Mucosa of descending colon (tissue), 3 donors: Measurements from ENCODE around the gene NEK5. TPM values are rescaled to one million over a fixed set of nuclear protein-coding genes. Genes with fewer than 3 reads are reported as not detected.
A peak's percentile ranks its signal among the peaks of the same experiment; 100 is the strongest.

ENCODE experiments used
- ATAC-seq: fragments of 200-7000 bp; cut with Tn5 transposase; one replicate; pipeline ENCODE4 v1.9.1; 2020; ENCODE audit warnings: mild to moderate bottlenecking, moderate library complexity
- DNase-seq, 3 donors: peaks; one replicate each; pipeline ENCODE4 v3.0.0-alpha.2; 2020
- H3K36me3 ChIP-seq: fragments of 200-600 bp; one replicate; pipeline ENCODE4 v1.8.0; 2021; ENCODE audit warnings: low read depth, mild to moderate bottlenecking
- H3K4me1 ChIP-seq: fragments of 200-600 bp; one replicate; pipeline ENCODE4 v1.8.0; 2021; ENCODE audit warnings: low read depth, mild to moderate bottlenecking
- H3K4me3 ChIP-seq: fragments of 200-600 bp; one replicate; pipeline ENCODE4 v1.8.0; 2021; ENCODE audit warnings: mild to moderate bottlenecking
- H3K9me3 ChIP-seq: fragments of 200-600 bp; one replicate; pipeline ENCODE4 v1.8.0; 2021; ENCODE audit warnings: mild to moderate bottlenecking
- intact Hi-C, 2 donors: fragments of 100-400 bp; cut with DNase I in 1 of 2; cut with micrococcal nuclease in 1 of 2; formaldehyde crosslinking; loops; one replicate each; pipeline versions ENCODE4 v1.11.0 to v1.11.1; 2022; cut with DNase I, micrococcal nuclease
- total RNA-seq, 3 donors: library from RNA; stranded (reverse); fragmentation: NEBNext Ultra II Directional in 2 of 3; extraction: Animal tissue kit (Norgen Biotek cat#: 25700) in 2 of 3; gene quantifications; one replicate each; pipeline versions ENCODE4 v1.2.1 to v1.2.4, GENCODE V29; 2021 to 2023
- TF ChIP-seq, protein P1 (sequence below): fragments of 200-600 bp; IDR thresholded peaks from one replicate; pipeline ENCODE4 v1.8.0; 2022; ENCODE audit warnings: antibody characterized with exemption, mild to moderate bottlenecking
- donor health status: DM: no; HTN: no; CAD: no; lungs with moderate emphysema.
- donor health status: DM: no; HTN: no; CAD: no.
- donor health status: DM: no; HTN: yes; CAD: no.

Gene NEK5
- total RNA-seq, 3 donors from 2014 or later: 0.14 to 0.32 (median 0.29) TPM

GRCh38 chr13:52155177-52155576 lies 26.3 kb upstream of the NEK5 start:
- intact Hi-C loops: no loop called here
- Histone ChIP-seq H3K36me3 (no peaks in the 10 kb centered on the region), H3K9me3 (no peaks in the 10 kb centered on the region), H3K4me3 (no peak overlapping the region), H3K4me1 (peaks cover 12% of the 10 kb centered on the region)
- no peak for DNase-seq
- peak; percentile 37 for ATAC-seq
- TF ChIP-seq, protein P1, sequence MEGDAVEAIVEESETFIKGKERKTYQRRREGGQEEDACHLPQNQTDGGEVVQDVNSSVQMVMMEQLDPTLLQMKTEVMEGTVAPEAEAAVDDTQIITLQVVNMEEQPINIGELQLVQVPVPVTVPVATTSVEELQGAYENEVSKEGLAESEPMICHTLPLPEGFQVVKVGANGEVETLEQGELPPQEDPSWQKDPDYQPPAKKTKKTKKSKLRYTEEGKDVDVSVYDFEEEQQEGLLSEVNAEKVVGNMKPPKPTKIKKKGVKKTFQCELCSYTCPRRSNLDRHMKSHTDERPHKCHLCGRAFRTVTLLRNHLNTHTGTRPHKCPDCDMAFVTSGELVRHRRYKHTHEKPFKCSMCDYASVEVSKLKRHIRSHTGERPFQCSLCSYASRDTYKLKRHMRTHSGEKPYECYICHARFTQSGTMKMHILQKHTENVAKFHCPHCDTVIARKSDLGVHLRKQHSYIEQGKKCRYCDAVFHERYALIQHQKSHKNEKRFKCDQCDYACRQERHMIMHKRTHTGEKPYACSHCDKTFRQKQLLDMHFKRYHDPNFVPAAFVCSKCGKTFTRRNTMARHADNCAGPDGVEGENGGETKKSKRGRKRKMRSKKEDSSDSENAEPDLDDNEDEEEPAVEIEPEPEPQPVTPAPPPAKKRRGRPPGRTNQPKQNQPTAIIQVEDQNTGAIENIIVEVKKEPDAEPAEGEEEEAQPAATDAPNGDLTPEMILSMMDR: no peak

GRCh38 chr13:52147225-52147624 lies 18.4 kb upstream of the NEK5 start:
- TF ChIP-seq, protein P1: no peak
- no peaks in the 10 kb centered on the region for H3K36me3 ChIP-seq

GRCh38 chr13:52141299-52141698 lies 12.4 kb upstream of the NEK5 start:
- no peaks in the 10 kb centered on the region for H3K4me1 ChIP-seq
- H3K36me3 ChIP-seq: no peaks in the 10 kb centered on the region
- ATAC-seq: no peak
- TF ChIP-seq, protein P1: no peak
- no peak overlapping the region for H3K4me3 ChIP-seq
- intact Hi-C loops: no loop called here
- H3K9me3 ChIP-seq: no peaks in the 10 kb centered on the region
- DNase-seq: no peak

More at GRCh38 chr13:52147225-52147624, 18.4 kb upstream of the NEK5 start:
- intact Hi-C loops: no loop called here
- Histone ChIP-seq H3K4me3 (no peak overlapping the region), H3K9me3 (no peaks in the 10 kb centered on the region), H3K4me1 (no peaks in the 10 kb centered on the region)
- DNase-seq (no peak), ATAC-seq (no peak)

DNA sequence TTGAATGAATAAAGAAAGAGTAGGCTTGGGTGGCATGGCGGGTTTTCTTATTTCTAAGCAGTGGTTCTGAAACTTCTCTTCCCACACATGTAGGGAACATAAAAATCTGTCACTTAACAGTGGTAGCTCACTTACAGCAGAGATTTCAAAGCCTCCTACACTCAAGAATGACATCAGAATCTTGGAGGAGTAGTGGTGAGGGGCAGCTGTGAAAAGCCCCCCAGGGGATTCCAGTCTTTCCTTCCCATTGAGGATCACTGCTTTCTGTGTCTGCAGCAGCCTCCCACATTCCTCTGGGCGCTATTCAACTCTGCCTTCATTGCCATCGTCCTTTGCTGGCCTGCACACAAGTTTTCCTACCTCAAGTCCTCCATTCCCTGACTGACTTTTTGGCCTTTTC lies 8.6 kb upstream of the NEK5 start:
- no peak overlapping the region for H3K4me3 ChIP-seq
- TF ChIP-seq, protein P1: no peak
- no peaks in the 10 kb centered on the region for H3K9me3 ChIP-seq
- DNase-seq (no peak), ATAC-seq (no peak)
- intact Hi-C loops: no loop called here
- no peaks in the 10 kb centered on the region for H3K4me1 ChIP-seq
- H3K36me3 ChIP-seq: peaks cover 3% of the 10 kb centered on the region

DNA sequence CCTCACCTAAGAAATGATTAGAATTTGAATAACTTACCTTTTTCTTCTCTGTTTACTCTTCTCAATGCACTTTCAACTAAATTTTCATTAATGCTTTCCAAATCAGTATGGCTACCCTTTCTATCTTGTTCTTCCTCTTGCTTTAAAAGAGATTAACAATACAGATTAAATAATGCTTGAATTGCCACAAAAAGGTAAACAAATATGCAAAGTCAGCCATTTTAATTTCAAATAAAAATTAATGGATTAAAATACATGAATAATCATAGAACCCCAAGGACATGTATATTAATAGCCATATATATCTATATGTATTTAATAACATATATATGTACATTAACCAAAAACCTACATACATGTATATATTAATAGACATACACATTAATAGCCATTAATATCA lies 7.9 kb upstream of the NEK5 start:
- Histone ChIP-seq H3K36me3 (peaks cover 3% of the 10 kb centered on the region), H3K4me1 (no peaks in the 10 kb centered on the region), H3K9me3 (no peaks in the 10 kb centered on the region), H3K4me3 (no peak overlapping the region)
- TF ChIP-seq, protein P1: no peak
- no peak for DNase-seq
- intact Hi-C loops: no loop called here
- ATAC-seq: no peak

DNA sequence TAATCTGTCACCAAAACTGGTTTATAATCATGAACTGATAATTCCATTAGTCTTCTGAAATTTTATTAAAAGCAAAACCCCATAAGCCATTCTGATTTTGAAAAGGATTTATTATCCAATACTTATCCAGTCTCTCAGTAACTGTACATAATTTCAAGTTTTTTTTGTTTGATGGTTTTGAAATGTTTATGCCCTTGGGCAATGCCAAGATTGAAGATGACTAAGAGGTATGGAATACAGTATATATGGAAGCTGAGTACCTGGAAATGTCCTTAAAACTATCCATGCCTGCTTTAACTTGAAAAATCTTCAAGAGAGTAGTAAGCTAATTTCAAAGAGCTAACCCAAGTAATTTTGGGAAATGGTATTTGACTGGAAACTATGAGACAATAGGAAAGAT lies 1.8 kb upstream of the NEK5 start:
- no peak for DNase-seq
- Histone ChIP-seq H3K9me3 (no peaks in the 10 kb centered on the region), H3K36me3 (peaks cover 3% of the 10 kb centered on the region), H3K4me1 (peaks cover 8% of the 10 kb centered on the region), H3K4me3 (no peak overlapping the region)
- no peak for ATAC-seq
- intact Hi-C loops: no loop called here
- TF ChIP-seq, protein P1: no peak
